C4-2B (cell line): ENCODE results near the gene ZNF275.

Experiments
- H3K27ac ChIP-seq: fragments of 450-650 bp; 2 replicates; pipeline ENCODE4 v1.5.1; 2017
- ZFX ChIP-seq: fragments of 450-650 bp; IDR thresholded peaks from 2 replicates; pipeline ENCODE4 v1.6.1; 2017
- TF ChIP-seq, protein P1 (sequence below): fragments of 450-650 bp; conservative IDR thresholded peaks from 2 replicates; pipeline ENCODE4 v1.5.1; 2017; ENCODE audit warnings: mild to moderate bottlenecking

ZNF275 gene

DNA sequence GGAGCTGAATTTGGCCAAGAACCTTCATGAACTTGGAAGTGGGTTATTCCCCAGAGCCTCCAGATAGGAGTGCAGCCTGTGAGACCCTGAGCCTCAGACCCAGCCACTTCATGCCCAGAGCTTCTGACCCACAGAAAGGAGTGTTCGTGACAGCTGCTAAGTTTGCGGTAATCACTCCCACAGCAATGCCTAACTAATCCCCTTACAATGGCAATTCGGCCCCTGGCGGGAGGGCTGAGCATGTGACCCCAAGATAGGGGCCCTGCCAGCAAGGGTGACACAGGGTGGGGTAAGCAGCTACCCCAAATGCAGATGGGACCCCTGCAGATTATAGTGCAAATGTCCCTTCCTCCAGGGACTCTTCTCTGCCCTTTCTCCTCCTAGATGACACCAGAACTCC is 44.7 kb downstream of the ZNF275 start:
- no peak overlapping the region for H3K27ac ChIP-seq
- TF ChIP-seq, protein P1, sequence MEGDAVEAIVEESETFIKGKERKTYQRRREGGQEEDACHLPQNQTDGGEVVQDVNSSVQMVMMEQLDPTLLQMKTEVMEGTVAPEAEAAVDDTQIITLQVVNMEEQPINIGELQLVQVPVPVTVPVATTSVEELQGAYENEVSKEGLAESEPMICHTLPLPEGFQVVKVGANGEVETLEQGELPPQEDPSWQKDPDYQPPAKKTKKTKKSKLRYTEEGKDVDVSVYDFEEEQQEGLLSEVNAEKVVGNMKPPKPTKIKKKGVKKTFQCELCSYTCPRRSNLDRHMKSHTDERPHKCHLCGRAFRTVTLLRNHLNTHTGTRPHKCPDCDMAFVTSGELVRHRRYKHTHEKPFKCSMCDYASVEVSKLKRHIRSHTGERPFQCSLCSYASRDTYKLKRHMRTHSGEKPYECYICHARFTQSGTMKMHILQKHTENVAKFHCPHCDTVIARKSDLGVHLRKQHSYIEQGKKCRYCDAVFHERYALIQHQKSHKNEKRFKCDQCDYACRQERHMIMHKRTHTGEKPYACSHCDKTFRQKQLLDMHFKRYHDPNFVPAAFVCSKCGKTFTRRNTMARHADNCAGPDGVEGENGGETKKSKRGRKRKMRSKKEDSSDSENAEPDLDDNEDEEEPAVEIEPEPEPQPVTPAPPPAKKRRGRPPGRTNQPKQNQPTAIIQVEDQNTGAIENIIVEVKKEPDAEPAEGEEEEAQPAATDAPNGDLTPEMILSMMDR, result no peak
- TF ChIP-seq ZFX, result no peak

DNA sequence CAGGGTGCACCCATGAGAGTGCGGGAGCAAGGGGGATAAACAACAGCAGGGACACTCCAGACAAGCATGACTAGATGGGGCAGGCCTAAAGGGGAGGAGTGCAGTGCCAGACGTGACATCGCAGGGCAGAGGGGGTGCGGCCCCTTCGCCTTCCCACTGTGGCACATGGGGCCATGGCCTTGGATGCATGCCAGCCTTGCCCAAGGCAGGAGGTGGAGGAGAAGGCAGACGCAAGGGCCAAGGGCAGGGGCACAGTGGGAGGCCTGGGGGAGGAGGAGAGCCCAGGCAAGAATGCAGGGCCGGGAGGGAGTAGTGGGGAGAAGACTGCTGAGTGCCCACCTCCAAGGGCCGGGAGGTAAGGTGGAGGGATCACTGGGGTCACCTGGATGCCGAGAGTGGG is 45.6 kb downstream of the ZNF275 start:
- TF ChIP-seq ZFX, result no peak
- TF ChIP-seq, protein P1, result no peak
- no peak overlapping the region for H3K27ac ChIP-seq

DNA sequence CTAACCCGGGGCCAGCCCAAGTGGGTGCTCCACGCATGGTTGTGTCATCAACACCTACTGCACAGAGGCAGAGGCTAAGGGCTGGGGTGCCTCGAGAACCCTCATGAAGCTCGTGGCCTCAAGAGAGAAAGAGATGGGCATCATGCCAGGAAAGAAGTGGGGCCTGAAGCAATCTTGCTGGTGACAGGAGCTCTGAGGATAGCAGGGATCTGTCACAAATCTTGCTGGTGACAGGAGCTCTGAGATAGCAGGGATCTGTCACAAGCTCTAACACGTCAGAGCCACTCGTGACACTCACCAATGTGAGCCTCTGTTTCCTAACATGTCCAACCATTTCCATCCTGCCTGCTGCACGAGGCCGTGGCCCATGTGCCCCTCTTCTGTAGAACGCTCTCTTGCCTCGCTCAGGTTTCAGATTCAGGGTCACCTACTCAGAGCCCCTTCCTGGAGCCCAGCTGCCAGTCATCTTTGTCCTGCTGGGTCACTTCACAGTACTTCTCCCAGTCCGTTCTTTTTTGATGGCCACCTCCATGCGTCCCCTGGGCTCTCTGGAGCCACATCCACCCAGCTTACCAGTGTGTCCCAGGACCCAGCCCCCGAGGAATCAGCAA is 46.1 kb downstream of the ZNF275 start:
- TF ChIP-seq, protein P1, result no peak
- TF ChIP-seq ZFX, result no peak
- H3K27ac ChIP-seq, result no peak overlapping the region

DNA sequence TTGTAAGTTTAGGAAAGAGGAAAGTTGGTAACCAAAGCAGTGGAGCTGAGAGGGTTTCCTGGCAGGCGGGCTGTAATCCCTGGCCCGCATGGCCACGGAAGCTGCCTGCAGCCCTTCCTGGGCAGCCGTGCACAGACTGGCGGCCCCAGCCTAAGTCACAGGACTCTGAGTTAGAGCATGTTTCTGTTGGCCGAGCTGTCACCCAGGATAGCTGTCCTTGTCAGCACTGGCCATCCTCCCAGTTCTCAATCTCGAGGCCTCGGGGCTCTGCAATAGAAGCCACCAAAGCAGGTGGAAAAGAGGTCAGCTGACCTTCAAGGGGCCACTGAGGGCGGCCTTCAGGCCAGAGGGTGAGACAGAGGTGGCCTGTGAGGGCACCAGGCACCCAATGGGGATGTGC is 46.7 kb downstream of the ZNF275 start:
- no peak overlapping the region for H3K27ac ChIP-seq
- TF ChIP-seq, protein P1, result no peak
- no peak for TF ChIP-seq ZFX

DNA sequence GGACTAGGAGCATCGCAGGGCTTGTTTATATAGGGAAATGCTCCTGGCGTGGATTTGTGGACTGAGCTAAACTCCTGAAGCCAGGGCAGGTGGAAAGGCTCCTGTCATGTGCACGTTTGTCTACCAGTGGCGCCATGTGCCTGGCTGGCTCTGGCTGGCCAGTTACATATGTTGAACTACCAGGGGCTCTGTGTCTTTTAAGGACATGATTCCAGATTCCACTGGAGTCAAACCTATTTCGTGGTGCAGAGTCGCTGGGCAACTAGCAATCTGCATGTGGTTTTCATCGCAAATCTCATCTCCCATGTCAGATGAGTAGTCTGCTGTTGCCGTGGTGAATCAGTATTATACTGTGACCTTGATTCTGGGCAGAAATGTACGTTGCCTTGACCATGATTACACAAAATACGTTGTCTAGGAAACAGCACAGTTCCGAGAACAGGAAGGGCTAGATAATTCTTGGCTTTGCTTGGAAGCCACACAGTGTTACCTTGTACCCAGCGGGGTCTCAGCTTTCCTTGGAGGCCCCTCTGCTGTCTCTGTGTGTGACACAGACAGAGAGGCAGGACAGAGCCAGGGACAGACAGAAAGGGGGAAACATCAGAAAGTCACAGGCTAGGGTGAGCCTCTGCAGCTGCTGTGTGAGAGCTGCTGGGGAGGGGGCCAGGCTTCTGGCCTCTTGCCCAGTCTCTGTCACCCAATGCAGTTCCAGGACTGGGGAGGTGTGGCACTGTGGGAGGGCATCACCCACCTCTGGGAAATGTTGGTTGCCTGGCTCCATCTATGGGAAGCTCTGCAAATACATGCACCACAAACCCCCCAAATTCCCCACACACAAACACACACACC is 48.0 kb downstream of the ZNF275 start:
- no peak overlapping the region for H3K27ac ChIP-seq
- TF ChIP-seq, protein P1, result no peak
- no peak for TF ChIP-seq ZFX

DNA sequence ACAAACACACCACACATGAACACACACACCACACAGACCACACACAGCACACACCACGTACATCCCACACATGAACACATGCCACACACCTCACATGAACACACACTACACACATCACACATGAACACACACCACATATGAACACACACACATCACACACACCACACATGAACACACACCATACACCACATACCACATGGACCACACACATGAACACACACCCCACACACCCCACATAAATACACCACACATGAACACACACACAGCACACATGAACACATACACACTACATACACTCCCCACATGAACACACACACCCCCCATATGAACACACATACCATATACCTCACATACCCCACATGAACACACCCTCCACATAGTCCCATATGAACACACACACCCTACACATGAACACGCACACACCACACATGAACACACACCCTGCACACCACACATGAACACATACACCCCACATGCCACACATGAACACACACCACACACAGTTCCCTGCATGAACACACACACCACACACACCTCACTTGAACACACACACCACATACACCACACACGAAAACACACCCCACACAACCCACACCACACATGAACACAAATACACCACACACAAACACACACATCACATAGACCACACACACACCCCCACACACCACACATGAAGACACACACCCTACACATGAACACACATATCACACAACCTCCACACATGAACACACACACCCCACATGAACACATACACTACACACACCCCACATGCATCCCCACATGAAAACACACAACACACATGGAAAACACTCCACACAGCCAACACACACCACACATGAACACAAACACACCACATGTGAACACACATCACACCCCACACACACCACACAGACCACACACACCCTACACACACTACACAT is 48.9 kb downstream of the ZNF275 start:
- TF ChIP-seq ZFX, result no peak
- TF ChIP-seq, protein P1, result no peak
- no peak overlapping the region for H3K27ac ChIP-seq
